HPDE6-E6E7 (cell line): Measurements from ENCODE around the gene NEK11.
"Not testable (repeated sequence)": the region's sequence is repeated elsewhere in the genome, so short reads cannot be mapped to it uniquely, and the experiment has no call there.

Experiments
- DNase-seq: peaks from one replicate; pipeline ENCODE4 v3.0.0; 2011; ENCODE audit warnings: missing footprints; ENCODE audit errors: extremely low spot score

Gene NEK11

GRCh38 chr3:131356006-131356595 is 329.4 kb downstream of the NEK11 start:
- no peak for DNase-seq

DNA sequence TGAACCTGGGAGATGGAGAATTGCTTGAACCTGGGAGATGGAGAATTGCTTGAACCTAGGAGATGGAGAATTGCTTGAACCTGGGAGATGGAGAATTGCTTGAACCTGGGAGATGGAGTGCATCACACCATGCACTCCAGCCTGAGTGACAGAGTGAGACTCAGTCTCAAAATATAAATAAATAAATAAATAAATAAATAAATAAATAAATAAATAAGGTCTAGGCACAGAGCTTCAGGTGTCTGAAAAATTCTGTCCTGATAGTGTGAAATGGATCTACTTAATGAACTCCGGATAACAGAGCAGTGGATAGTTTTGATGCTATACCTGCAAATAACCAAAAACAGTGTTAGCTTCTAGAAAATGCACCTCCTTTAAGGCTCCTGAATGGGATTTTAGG is 330.6 kb downstream of the NEK11 start:
- DNase-seq = no peak

DNA sequence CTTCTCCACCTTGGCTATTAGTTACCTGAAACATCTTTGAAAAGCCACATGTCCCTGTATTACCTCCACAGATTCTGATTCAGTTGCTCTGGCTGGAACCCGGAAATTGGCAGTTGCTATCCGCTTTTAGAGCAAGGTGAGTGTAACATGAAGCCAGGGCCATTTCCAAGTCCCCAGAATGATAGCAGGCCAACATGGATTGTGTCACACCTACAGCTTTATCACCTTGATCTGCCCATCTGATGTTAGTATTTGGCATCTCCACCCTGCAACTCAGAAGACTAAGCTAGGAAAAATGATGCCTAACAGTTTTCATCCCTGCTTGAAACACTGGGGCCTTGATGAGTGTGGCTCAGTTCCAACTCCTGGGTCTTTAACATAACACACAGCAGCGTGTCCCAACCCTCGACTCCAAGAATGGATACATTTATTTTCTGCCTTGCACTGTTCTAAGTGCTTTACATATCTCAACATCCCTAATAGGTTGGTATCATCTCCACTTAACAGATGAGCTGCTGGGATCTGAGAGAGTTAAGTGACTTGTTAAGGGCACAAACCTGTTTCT is 333.6 kb downstream of the NEK11 start:
- no peak for DNase-seq

- DNase-seq = not testable (repeated sequence)
Measured at GRCh38 chr3:131361066-131361463, 334.4 kb downstream of the NEK11 start.

DNA sequence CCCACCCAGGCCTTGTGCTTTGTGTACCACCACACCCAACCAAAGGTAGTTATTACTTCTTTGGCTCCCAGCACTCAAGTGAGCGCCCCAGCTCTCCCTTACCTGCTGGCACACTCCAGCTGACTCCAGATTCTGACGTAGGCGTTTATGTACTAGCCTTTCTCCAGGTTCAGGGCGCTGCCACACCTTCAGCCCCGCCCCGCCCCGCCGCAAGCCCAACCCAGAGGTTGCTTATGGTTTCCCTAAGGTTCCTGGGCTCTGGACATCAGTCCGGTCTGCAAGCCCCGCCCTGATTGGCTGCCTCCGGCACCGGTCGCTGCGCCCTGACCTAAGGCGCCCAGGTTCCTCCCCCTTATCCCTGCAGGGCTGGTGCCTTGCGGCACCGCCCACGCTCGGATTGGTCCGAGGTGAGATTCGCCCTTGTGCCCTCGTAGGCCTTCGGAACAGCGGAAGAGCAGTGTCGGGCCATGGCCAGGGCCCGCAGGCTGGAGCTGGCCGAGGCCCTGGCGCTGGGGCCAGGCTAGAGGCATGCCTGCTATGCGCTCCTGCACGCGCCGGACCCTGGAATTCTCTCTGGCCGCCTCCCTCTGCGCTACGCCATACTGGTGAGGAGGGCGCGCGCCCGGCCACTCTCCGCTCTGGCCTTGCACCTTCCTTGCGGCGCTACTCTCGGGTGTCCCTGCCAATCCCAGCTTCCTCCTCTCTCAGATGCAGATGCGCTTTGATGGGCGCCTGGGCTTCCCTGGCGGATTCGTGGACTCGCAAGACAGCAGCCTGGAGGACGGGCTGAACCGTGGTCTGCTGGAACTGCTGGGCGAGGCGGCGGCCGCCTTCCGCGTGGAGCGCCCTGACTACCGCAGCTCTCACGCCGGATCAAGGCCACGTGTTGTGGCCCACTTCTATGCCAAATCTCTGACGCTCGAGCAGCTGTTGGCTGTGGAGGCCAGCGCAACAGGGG is 335.1 kb downstream of the NEK11 start:
- peak; percentile 86 for DNase-seq

DNA sequence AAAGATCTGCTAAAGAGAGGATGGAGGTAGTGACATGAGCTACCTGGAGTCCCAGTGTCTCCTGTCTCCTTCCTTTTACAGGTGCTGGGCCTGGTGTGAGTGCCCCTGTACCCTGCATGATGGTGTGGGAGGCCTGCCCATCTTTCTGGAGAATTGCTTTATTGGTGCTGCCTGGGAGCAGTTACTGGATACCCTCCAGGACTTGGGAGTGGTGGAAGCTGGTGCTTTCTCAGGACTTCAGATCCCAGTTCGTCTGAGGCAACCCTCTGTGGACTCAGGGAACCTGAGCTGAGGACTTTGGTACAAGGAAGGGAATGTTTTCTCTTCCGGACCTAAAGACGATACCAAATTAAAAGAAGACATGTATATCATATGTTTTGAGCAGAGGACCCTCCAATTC is 336.6 kb downstream of the NEK11 start:
- no peak for DNase-seq

DNA sequence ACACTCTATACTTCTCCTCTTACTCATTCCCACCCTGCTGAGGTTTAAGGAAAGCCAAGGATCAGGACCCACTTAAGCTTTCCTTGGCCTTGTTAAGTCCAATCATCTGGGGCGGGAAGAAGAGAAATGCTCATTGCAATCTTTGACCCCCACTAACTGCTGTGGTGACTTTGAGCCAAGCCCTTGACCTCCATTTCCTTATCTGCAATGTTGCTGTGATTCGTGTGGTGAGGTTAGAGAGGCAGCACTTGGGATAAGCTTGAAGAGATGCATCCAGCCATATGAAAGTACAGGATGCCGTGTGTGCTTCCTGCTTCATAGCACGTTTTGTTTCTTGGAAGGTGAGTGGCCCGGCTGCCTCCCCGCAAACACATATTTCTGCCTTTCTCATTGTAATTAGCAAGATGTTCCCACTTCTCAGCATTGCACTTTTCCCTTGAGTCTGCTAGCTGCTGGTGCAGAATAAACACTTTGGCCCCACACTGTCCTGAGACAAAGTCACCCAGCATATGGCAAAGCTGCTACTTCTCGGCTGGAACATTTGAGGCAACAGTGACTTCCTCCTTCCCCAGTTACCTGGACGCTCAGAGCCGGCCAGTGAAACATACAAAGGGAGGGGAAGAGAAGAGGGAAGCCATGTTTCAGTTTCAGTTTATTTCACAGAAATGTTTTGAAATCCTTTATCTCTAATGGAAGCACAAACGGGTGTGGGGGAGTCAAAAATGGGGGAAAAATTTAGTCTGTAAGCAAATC is 344.4 kb downstream of the NEK11 start:
- no peak for DNase-seq

GRCh38 chr3:131371688-131372066 is 345.0 kb downstream of the NEK11 start:
- DNase-seq = no peak

GRCh38 chr3:131374741-131375140 is 348.1 kb downstream of the NEK11 start:
- DNase-seq = no peak

- not testable (repeated sequence) for DNase-seq
Measured at GRCh38 chr3:131380821-131381444, 354.3 kb downstream of the NEK11 start.

- peak; percentile 98 for DNase-seq
Measured at GRCh38 chr3:131381445-131382291, 355.0 kb downstream of the NEK11 start, which contains the start of gene NUDT16. Gene NUDT16 (plus strand): TSS chr3:131381774. CDS start chr3:131381805, 31 bp downstream.

DNA sequence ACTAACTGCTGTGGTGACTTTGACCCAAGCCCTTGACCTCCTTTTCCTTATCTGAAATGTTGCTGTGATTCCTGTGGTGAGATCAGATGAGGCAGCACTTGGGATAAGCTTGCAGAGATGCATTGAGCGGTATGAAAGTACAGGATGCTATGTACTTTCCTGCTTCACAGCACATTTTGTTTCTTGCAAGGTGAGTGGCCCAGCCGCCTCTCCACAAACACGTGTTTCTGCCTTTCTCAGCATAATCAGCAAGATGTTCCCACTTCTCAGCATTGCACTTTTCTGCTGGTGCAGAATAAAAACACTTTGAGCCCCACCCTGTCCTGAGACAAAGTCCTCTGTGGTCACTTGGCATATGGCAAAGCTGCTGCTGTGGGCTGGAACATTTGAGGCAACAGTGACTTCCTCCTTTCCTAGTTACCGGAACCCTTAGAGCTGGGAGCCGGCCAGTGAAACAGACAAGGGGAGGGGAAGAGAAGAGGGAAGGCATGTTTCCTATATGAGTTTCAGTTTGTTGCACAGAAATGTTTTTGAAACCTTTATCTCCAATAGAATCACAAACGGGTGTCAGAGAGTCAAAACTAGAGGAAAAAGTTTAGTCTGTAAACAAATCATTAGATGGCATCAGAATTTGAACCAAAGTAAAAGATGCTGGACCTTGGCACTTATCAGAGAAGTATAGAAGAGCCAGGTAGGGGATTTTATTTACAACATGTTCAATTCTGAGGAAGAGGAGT is 359.9 kb downstream of the NEK11 start:
- no peak for DNase-seq

- DNase-seq = no peak
Measured at GRCh38 chr3:131387796-131388489, 361.3 kb downstream of the NEK11 start.

DNA sequence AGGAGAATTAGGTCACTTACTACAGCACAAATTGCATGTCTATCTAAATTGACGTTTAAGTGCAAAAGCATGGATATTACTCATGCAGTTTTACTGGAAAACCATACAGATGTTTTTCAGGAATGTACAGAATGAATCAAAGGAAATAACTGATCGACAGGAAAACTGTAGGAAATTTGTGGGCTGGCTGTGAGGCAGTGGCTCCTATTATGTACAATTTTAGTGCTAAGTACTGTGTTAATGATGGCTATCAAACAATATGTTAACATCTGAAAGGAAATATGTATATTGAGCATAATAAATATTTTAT is 361.8 kb downstream of the NEK11 start:
- DNase-seq = no peak

DNA sequence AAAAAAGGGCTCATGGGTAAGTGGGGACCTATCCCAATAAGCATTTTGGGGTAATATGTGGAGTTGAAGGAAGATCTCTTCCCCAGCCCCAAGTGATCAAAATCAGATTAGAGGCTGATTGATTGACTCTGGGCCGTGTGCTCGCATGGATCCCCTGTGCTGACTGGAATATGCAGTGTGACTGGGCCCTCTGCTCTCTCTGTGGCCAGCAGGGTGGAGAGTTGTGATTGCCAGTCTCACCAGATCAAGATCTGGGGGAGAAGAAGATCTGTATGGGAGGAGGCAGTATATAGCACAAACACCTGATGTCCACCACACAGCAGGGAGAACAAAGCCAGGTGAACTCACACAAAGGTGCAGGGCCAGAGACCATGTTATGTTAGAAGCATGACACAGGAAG is 363.7 kb downstream of the NEK11 start:
- DNase-seq = no peak

DNA sequence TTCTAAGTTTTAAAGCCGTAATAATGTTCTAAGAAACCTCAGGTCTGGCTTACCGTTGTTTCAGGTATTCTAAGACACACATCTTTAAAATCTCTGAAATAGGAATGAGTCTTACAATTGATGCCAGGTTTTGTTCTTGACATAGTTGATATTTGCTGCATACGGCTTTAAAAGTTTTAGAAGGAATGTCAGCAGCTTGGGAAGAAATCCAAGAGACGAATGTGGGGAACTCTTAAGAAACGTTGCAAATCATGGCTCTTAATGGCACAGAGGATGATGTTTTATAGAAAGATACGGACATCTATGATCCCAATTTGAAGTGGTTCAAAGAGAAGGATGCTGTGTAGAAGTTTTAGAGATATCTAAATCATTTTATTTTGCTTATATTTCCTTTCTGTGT is 366.4 kb downstream of the NEK11 start:
- DNase-seq = no peak

DNA sequence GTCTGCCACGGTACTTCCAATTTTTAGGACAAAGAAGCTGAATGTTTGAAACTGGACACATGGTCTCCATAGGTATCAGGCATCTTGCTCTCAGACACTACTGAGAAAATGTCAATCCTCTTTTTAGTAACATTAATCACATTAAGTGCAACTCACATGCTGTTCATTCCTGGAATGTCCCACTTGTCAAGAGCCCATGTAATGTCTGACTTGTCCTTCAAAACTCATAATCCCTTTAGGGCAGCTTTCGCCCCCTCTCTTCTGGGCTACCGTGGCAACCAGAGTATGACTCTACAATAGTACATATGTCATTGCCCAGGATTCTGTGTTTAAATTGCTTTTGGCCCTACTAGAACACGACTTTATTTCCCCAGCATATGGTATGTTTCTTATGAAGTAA is 367.2 kb downstream of the NEK11 start:
- no peak for DNase-seq

DNA sequence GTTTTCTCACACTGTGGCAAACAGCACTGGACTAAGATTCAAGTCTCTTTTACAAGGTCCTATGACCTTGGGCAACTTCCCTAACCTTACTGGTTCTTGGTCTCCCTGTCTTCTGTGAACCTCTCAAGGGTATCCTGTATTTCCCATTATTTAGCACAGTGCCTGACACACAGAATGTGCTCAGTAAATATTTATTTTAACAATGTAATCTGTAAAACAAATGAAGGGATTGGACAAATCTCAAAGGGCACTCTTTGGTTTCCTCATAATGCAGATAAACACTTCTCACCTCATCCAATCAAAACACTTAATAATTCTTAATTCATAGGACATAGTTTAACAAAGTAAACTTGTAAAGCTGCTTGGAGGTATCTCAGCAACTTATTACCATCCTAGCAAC is 367.7 kb downstream of the NEK11 start:
- DNase-seq = no peak

DNA sequence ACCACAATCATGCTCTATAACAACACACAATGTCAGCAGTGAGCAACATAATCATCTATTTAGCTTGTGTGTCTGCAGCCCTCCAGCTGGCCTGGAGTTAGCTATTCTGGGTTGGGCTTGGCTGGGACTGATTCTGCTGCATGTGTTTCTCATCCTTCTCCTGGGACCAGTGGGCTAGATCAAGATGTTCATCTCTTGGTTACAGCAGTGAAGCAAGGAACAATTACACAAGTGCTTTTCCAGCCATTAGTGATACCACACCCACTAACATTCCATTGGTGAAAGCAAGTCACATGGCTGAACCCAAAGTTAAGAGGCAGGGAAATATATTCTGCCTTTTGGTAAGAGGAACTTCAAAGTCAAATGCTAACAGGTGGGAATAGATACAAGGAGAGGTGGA is 369.5 kb downstream of the NEK11 start:
- DNase-seq = no peak

DNA sequence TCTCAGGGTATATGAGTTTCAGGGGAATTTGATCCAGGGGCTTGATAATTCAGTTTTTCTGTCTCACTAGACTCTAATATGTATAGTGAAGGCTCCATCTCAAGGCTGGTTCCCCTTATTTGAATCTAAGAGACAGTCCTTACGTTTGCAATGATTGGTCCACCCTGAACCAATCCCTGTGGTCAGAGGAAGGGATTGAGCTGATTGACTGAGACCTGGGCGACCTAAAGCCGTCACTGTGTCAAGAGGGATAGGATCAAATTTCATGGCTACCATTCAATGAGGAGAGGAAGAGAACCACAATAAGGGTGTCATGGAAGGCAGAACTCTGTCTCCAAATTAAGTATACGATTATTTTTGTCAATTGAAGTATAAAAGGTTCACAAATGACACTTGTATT is 371.2 kb downstream of the NEK11 start:
- DNase-seq = no peak
